PFSK-1 (cell line): Measurements from ENCODE around the gene TSPAN3.

Source experiments
- POLR2AphosphoS5 ChIP-seq: IDR thresholded peaks from 2 replicates; pipeline ENCODE4 v1.6.1; 2012; ENCODE audit warnings: low read depth, mild to moderate bottlenecking, control low read depth, low read length, moderate library complexity
- SIN3A ChIP-seq: IDR thresholded peaks from 2 replicates; pipeline ENCODE4 v1.6.1; 2012; ENCODE audit warnings: mild to moderate bottlenecking, low read length, moderate library complexity, borderline replicate concordance; ENCODE audit not compliant: insufficient read depth
- TAF1 ChIP-seq: IDR thresholded peaks from 2 replicates; pipeline ENCODE4 v1.6.1; 2012; ENCODE audit warnings: low read length, control low read depth, borderline replicate concordance; ENCODE audit not compliant: insufficient read depth
- TF ChIP-seq, protein P1 (sequence below), 2 experiments: IDR thresholded peaks; 2 replicates each; pipeline versions ENCODE4 v1.6.1 to v1.8.0; 2011 to 2012; ENCODE audit warnings: low read depth in 2 of 2, low read length in 2 of 2, control low read depth in 1 of 2, inconsistent platforms in 1 of 2, mild to moderate bottlenecking in 1 of 2, moderate library complexity in 1 of 2; ENCODE audit not compliant: insufficient read depth in 1 of 2

DNA sequence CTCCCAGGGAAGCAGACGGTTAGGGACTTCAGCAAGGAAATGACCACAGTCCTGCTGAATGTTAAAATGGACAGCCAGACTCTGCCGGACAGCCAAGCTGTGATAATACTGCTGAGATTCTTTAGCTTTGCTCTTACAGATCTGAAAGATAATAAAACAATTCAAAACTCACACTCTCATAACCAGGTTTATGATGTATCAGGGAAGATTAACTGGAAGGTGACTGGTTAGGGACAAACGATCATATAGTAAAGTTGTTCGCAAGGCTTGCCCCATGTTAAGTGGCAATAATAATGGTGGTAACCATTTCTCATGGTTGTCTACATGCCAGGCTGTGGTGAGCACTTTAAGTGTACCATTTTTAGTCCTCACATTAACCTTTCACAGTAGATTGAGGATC, 44.3 kb upstream of the TSPAN3 start:
- TF ChIP-seq POLR2AphosphoS5 (no peak), TAF1 (no peak), SIN3A (no peak)
- TF ChIP-seq, protein P1, sequence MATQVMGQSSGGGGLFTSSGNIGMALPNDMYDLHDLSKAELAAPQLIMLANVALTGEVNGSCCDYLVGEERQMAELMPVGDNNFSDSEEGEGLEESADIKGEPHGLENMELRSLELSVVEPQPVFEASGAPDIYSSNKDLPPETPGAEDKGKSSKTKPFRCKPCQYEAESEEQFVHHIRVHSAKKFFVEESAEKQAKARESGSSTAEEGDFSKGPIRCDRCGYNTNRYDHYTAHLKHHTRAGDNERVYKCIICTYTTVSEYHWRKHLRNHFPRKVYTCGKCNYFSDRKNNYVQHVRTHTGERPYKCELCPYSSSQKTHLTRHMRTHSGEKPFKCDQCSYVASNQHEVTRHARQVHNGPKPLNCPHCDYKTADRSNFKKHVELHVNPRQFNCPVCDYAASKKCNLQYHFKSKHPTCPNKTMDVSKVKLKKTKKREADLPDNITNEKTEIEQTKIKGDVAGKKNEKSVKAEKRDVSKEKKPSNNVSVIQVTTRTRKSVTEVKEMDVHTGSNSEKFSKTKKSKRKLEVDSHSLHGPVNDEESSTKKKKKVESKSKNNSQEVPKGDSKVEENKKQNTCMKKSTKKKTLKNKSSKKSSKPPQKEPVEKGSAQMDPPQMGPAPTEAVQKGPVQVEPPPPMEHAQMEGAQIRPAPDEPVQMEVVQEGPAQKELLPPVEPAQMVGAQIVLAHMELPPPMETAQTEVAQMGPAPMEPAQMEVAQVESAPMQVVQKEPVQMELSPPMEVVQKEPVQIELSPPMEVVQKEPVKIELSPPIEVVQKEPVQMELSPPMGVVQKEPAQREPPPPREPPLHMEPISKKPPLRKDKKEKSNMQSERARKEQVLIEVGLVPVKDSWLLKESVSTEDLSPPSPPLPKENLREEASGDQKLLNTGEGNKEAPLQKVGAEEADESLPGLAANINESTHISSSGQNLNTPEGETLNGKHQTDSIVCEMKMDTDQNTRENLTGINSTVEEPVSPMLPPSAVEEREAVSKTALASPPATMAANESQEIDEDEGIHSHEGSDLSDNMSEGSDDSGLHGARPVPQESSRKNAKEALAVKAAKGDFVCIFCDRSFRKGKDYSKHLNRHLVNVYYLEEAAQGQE (IDR thresholded peaks at IDR 0.05; ENCODE audit: insufficient read depth in 1 of 2, low read depth in 2 of 2, low read length in 2 of 2): no peak
